HTERT RPE-1 (cell line): Measurements from ENCODE around the gene ACAT2.
"Not testable (repeated sequence)": the region's sequence is repeated elsewhere in the genome, so short reads cannot be mapped to it uniquely, and the experiment has no call there.

Experiments
- in situ Hi-C: fragments of 300-500 bp; cut with MboI; formaldehyde crosslinking; loops from 4 replicates; pipeline ENCODE4 v1.14.3; 2020; ENCODE audit warnings: low sequenced_read_pairs

ACAT2 gene

DNA sequence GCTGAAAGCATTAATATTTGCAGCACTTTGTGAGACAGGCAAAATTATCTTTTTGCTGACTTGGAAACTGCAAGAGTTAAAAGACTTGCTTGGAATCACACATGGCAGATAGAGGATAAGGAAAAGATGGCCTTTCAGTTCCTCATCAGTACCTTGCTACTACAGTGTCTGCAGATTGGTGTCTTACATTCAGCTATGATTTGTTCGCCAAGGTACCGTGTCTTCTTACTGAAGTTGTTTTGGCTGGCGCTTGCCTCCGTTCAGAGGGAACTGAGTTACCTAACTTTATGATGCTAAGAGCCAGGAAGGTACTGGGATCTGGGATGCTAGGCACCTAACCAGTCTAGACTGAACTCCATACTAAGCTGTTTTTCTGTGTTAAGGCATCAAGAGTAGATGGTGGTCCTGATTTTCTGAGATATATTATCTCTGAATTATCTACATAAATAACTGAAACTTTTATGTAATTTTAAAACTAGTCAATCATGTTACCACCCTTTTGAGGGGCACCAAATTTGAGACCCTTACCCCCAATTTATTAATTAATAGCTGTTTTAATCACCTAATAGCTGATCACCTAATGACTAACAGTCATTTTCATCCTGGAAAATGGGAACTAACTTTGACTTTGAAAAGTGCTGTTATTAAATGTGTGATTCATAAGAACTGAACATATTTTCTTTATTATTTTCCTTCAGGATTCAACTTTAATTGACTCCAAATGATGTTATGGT, 32.1 kb upstream of the ACAT2 start:
- in situ Hi-C loops: no loop called here

GRCh38 chr6:159730332-159730676, 31.5 kb upstream of the ACAT2 start:
- in situ Hi-C loops: no loop called here

DNA sequence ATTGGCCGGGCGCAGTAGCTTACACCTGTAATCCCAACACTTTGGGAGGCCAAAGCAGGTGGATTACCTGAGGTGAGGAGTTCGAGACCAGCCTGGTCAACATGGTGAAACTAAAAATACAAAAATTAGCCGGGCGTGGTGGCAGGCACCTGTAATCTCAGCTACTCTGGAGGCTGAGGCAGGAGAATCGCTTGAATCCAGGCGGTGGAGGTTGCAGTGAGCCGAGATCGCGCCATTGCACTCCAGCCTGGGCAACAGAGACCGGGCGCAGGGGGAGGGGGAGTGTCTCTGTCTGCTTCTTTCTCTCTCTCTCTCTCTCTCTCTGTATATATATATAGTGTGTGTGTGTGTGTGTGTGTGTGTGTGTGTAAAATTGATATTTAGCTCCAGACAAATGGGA, 29.3 kb upstream of the ACAT2 start:
- in situ Hi-C loops: not testable (repeated sequence)

DNA sequence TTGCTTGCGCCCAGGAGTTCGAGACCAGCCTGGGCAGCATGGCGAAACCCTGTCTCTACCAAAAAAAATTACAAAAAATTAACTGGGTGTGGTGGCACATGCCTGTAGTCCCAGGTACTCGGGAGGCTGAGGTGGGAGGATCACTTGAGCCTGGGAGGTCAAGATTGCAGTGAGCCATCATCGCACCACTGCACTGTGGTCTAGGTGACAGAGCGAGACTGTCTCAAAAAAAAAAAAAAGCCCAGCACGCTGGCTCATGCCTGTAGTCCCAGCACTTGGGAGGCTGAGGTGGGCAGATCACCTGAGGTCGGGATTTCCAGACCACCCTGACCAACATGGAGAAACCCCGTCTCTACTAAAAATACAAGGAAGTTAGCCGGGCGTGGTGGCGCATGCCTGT, 28.4 kb upstream of the ACAT2 start:
- in situ Hi-C loops: not testable (repeated sequence)

GRCh38 chr6:159736908-159737307, 24.9 kb upstream of the ACAT2 start:
- in situ Hi-C loops: no loop called here

DNA sequence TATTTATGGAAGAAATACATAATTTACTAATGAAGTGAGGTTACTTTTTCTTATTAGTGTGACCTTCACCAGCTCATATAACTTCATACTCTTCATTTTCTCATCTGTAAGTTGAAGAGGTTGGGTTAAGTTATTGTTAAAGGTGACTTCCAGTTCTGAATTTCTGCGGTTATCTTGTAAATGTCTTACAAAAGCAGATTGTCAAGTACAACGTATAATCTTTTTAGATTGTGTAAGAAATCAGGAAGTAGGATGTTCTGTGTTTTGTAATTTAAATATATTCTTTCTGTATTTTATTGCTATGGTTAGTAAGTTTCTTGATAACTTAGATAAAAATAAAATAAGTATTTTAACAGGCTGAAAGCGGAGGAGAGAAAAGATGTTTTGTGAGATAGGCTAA, 22.5 kb upstream of the ACAT2 start:
- in situ Hi-C loops: no loop called here

- in situ Hi-C loops: no loop called here
Observed at GRCh38 chr6:159742165-159742564, 19.7 kb upstream of the ACAT2 start.

GRCh38 chr6:159745081-159745480, 16.8 kb upstream of the ACAT2 start:
- in situ Hi-C loops: no loop called here

DNA sequence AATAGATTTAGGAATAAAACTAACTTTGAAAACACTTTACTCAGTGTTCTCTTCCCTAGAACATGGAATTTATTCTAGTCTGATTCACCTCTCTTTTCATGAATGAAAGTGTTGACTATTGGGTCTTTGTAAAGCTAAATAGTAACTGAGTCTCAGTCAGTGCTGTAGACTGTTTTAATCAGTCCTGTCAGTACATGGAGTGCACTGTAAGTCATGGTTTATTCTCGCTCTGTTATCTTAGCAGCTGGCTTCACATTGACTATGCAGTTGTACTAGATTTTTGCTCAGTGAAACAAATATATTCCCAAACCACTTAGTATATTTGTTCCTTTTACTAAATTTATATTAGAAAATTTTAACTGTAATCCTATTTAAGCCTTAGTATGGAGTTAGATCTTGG, 15.1 kb upstream of the ACAT2 start:
- in situ Hi-C loops: no loop called here

GRCh38 chr6:159748127-159748526, 13.7 kb upstream of the ACAT2 start:
- in situ Hi-C loops: not testable (repeated sequence)

DNA sequence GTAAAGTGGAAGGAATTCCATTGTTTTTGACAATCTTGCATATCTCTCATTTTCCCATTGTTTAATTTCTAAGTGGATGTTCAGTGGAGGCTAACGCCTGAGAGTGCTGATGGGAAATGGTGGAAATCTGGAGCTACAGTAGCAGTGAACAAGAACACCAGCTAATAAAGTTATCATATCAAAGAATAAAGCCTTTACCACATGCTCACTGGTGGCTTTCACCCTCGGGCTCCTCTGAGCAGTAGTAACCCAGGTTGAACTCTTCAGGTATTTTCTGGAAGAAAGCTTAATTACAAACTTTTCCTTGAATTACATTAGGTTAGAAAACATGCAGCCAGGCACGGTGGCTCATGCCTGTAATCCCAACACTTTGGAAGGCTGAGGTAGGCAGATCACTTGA, 10.4 kb upstream of the ACAT2 start:
- in situ Hi-C loops: no loop called here

DNA sequence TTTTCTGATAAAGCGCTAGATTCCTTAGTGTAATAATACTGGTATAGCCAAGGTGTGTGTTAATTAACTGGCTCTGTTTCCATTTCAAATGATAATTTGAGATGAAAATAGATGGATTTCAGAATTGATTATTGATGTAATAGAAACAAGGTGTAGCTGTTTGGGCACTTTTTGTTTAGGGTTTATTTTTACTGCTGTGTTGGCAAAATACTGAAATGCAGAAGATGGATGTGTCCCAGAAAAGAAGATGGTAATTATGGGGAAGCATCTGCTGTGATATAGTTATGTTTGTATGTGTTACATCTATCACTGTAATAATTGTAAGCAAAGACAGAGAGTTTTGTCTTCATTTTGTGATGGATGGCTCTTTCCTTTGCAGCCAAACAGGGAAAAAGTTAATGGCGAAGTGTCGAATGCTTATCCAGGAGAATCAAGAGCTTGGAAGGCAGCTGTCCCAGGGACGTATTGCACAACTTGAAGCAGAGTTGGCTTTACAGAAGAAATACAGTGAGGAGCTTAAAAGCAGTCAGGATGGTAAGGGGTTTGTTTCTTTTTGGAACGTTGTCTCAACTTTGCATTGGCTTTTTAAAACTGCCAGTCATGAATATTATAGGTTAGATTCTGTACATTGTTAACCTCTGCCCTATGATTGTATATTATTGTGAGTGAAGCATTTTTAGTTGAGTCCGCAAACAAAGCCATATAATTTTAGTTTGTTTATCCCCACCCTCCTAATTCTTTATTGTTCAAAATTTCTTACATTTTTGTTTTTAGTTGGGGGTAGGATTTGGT, 8.6 kb upstream of the ACAT2 start:
- in situ Hi-C loops: no loop called here

- in situ Hi-C loops: no loop called here
Observed at GRCh38 chr6:159754401-159754800, 7.4 kb upstream of the ACAT2 start.

- in situ Hi-C loops: no loop called here
Observed at GRCh38 chr6:159754959-159755914, 6.6 kb upstream of the ACAT2 start.

DNA sequence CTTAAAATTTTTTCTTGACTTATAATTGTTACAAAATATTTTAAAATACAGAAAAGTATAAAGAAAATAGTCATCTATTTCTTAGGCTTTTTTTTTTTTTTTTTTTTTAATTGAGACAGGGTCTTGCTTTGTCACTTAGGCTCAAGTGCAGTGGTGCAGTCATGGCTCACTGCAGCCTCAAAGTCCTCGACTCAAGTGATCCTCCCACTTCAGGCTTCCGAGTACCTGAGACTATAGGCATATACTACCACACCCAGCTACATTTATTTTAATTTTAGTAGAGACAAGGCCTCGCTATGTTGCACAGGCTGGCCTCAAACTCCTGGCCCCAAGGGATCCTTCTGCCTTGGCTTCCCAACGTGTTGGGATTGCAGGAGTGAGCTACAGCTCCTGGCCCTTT, 5.3 kb upstream of the ACAT2 start:
- in situ Hi-C loops: no loop called here

DNA sequence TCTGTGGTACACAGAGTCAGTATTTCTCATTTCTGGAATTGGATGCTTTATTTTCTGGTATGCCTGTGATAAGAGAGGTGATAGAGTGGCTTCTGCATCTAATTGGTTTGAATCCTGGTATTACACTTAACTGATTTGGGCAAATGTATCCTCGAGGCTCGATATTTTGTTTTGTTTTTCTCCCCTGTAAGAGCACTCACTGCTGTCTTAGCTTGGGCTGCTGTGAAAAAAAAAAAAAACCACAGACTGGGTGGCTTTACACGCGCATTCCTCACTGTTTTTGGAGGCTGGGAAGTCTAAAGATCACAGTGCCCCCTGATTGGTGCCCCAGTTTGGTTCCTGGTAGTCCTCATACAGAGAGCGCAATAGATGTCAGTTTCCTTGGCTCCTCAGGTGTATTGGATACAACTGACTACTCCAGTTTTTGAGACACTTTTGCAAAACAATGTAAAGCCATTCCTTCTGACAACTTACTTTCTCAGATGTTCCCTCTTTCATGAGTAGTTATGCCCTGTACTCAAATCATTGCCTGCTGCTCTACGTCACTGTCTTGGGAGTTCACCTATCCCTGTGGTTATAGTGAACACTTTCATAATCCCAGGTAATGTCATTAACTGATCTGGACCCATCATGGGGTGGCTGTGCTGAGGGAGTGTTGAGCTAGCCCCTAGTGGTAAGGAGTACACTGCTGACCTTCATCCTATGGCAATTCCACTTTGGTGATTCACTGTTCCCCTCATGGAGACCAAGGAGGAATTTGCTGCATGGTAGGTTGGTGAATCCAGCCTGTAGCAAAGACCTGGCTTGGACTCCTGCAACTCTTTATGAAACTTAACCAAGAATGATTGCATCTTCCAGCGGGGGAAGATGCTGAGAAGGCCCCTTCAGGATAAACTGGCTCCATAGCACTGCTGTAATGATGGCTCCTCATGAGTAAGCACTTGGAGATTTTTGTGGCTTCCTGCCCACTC, 3.5 kb upstream of the ACAT2 start:
- in situ Hi-C loops: no loop called here

- in situ Hi-C loops: no loop called here
Observed at GRCh38 chr6:159759645-159760044, 2.2 kb upstream of the ACAT2 start.

DNA sequence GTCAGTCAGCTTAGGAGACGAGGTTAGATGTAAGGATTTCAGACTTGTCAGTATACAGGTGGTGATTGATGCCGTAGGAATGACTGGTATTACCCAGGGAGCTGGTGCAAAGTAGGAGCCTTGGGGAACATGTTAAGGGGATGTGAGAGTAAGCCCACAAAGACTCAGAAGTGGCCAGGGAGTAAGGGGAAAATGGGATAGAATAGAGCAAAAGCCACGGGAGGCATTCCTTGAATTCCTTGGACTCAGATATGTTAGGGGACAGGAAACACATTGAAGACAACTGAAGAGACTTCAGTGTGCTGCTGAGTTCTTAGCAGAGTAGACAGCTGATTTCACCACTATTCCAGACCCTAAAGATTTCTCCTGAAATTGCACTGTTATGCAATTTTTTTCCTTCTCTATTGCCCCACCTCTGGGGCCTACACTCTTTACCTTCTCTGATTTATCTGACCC, 1.2 kb upstream of the ACAT2 start:
- in situ Hi-C loops: no loop called here

GRCh38 chr6:159761129-159761872, 544 bp upstream of the ACAT2 start:
- in situ Hi-C loops: no loop called here
